ENCODE results near the gene SLC6A2. TPM values are rescaled to one million over a fixed set of nuclear protein-coding genes. Genes with fewer than 3 reads are reported as not detected.
"Not testable (repeated sequence)": the region's sequence is repeated elsewhere in the genome, so short reads cannot be mapped to it uniquely, and the experiment has no call there.

SLC6A2 gene
- total RNA-seq: not detected

DNA sequence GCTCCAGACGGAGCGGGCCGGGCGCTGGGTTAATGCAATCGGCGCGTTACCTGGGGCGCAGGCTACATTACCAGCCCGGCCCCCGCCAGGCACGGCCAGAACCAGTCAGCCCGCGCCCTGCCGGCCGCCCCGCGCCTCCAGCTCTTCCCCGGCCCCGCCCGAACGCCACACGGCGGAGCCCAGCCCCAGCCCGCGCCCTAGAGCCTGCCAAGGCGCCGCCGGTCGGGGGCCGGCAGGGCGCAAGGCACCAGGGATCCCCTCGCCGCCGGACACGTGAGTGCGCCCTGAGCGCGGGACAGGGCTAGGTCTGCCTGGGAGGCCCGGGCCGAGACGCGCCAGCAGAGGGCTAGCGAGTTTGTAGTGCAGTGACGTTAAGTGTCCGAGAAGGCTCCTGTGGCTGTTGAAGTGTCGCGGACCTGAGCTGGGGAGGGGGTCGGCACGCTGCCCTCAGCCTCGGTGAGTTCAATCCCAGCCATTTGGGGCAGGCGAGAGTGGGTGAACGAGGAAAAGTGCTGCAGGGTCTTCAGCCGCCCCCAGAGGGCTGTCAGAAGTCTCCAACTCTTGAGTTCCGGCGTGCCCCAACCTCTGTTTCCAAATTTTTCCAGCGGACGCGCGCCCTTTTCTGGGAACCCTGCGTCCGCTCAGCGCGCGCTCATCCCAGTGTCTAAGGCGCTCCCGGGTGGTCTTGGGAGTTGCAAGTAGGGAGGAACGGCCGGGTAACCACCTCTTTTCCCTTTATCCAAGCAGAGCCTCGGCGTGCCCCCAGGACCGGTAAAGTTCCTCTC lies at the start of gene SLC6A2:
SLC6A2 (plus strand) TSS at position 92 of the 785 bp plus-strand sequence. CDS start 707 bp downstream, outside the sequence.
- DNase-seq: no peak

DNA sequence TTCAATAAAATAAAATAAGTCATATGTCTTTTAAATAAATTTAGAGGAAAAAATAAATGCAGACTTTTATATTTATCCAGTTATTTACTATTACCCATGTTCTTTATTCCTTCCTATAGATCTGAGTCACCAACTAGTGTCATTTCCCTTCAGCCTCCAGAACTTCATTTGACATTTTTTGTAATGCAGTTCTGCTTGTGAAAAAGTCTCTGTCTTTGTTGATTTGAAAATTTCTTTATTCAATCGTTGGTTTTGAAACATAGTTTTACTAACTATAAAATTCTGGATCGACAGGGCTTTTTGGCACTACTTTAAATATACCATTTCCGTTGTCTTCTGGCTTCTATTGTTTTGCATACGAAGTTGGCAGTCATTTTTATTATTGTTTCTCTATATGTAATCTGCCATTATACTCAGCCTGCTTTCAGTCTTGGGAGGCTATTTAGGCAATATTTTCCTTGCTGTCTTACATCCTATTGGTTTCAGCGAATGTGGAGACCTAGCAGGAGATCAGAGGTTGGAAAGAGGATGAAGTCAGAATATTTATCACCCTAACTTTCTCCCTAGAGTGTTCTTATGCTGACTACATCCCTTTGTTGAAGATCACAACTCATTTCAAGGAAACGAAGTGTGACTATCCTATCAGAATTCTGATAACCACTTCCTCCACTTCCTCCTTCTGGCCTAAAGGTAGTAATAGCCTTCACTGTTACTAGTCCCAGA lies 42.0 kb upstream of the SLC6A2 start:
- no peak for DNase-seq

DNA sequence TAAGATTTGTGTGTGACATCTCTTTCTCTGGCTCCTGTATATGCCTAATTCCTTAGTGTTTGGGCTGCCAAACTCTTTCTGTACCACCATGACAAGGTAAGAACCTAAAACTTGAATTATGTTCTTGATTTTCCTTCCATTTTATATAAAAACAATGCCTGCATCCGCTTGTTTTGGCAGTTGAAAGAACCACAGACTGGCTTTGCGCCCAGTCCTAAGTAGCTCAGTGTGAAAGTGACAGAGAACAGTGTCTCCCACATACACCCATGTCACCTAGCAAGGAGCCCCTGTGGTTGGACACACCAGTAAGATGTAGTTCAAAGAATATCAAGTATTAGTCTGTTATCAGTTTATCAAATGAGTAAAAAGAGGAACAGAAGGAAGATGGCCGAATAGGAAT lies 40.7 kb upstream of the SLC6A2 start:
- no peak for DNase-seq

DNA sequence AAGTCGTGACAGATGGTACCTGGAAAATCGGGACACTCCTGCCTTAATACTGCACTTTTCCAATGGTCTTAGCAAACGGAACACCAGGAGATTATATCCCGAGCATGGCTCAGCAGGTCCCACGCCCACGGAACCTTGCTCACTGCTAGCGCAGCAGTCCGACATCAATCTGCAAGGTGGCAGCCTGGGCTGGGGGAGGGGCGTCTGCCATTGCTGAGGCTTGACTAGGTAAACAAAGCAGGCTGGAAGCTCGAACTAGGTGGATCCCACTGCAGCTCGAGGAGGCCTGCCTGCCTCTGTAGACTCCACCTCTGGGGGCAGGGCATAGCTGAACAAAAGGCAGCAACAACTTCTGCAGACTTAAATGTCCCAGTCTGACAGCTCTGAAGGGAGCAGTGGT lies 40.1 kb upstream of the SLC6A2 start:
- DNase-seq: not testable (repeated sequence)

DNA sequence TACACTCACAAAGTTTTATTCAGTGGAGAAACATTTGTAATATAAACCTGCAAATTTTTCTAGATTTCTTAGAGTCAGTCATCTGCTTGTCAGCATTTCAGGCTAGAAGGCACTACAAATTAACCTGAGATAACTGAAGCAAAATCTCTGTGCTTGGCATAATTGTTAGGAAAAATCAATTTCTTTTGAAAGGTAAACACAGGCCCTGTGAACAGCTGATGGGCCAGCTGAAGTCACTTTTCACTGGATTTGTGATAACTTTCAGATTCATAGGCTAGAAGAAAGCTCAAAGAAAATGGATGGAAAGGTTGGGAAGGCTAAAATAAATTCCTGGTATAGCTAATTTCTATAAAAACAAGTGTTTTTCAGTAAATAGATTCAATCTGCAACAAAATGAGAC lies 34.0 kb upstream of the SLC6A2 start:
- DNase-seq: no peak

GRCh38 chr16:55622272-55622671 lies 33.5 kb upstream of the SLC6A2 start:
- DNase-seq: no peak

GRCh38 chr16:55622930-55623561 lies 32.7 kb upstream of the SLC6A2 start:
- no peak for DNase-seq

DNA sequence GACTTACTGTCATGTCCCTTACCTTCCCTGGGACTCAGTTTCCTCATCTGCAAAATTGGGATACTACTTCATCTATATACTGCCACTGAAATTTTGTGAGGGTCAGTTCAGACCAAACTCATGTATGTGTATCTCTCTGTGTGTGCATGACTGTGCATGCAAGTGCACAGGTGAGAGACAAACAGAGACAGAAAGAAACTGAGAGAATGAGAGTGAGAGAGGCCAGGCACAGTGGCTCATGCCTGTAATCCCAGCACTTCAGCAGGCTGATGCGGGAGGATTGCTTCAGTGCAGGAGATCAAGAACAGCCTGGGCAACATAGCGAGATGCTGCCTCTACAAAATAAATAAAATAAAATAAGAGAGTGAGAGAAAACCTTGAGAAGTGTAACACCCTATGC lies 32.1 kb upstream of the SLC6A2 start:
- DNase-seq: no peak

- DNase-seq: no peak
Observed at GRCh38 chr16:55624696-55625095, 31.1 kb upstream of the SLC6A2 start.

DNA sequence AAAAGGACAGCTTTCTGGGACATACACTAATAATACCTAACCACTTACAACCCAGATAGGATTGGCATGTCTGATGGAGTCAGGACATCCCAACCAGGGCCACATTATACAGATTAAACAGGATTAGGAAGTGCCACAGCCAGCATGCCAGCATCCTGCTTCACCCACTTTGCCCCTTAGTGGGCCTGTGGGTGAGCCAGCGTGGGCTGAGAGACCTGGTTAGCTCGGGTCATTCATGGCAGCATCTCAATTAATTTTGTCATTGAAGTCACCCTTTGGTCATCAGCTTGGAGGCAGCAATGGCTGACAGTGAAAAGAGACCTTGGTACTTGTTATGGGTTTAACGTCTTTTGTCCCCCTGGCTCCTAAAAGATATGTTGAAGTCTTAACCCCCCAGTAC lies 29.9 kb upstream of the SLC6A2 start:
- DNase-seq: no peak

DNA sequence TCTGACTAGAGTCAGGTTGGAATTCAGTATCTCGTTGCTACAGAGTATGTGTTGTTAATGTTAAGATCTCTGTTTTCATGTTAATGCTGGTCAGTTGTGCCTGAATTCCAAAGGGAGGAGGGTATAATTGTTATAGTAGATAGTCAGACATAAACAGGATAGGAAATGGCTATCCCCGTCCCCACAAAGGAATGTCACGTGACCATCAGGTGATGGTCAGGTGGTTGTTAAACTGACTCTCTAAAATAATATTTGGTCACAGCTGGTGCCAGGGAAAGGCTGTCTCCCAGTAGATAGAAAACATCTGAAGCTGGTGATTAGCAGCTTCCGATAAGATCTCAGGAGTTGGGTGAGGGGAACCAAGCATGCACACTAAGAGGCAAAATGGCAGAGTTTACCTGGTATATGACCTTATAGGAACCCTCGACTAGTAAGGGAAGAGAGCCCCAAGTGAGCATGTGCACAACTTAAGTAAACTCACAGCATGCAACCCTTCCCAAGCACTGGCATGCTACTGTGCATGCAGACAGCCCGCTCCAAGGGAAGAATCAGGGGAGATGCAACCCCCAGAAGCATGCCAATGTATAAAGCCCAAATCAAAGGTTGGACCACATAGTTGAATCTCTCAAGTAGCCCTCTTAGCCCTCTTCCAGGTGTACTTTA lies 27.4 kb upstream of the SLC6A2 start:
- no peak for DNase-seq

DNA sequence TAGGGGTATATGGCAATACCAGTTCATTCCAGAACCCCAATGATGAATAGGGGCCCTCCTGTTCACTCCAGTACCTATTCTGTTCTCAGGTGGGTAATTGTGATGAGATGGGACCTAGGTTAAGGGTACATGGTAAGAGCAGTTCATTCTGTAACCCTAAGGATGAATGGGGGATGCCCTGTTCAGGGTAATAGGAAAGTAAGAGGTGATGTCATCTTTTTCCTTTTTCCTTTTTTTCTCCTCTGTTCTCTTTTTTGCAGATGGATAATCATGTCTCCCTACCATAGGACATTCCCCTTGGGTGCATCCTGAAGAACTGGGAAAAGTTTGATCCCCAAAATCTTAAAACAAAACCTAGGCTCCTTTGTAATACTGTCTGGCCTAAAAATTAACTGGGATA lies 25.0 kb upstream of the SLC6A2 start:
- no peak for DNase-seq

DNA sequence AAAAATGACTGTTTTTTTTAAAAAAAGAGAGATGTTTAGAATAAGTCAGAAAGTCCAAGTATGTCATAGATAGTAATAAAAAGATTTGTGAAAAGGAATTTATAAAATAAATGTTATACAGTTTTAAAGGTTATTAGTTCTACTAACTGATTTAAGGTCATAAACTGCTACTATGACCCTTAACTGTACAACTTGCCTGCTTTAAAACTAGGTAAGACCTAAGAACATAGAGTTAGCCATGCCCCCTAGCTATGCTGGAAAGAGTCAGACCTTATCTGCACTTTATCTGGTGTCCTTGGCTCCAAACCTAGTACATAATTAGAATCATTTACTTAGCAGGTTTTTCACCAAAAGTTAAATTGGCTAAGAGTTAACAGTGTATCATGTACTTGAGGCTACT lies 23.5 kb upstream of the SLC6A2 start:
- no peak for DNase-seq

DNA sequence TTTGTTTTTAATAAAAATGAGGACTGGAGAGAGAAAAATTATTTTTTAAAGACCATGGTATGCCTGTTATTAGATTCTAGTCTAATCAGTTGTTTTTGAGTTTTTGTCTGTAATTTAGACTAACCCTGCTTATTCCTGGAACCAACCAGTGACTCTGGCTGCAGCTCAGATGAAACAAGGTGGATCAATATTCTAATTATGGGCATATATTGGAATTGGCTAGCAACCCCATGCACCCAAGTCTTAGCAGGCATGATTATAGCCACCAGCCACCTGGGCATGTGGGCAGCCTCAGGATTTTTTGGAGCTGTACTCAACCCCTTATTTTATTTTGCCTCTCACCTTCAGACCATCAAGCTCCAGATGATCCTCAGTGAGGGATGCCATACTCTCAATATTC lies 21.6 kb upstream of the SLC6A2 start:
- no peak for DNase-seq

DNA sequence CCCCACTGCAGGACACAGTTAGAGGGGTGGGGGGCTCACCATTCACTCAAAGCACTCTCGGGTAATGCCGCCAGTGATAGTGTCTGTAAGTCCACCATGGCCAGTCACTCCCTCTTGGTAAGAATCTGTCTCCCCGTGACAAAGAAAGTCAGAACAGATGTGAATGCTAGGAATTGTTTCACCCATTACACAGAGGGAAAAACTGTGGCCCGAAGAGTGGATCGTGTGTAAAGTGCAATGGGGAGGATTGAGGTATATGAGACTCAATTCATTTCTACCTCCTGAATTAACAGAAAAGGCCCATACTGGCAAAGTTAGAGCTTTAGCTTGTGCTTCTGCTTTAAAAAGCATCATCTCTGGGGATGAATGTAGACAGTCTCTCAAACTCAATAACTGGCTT lies 17.5 kb upstream of the SLC6A2 start:
- no peak for DNase-seq

DNA sequence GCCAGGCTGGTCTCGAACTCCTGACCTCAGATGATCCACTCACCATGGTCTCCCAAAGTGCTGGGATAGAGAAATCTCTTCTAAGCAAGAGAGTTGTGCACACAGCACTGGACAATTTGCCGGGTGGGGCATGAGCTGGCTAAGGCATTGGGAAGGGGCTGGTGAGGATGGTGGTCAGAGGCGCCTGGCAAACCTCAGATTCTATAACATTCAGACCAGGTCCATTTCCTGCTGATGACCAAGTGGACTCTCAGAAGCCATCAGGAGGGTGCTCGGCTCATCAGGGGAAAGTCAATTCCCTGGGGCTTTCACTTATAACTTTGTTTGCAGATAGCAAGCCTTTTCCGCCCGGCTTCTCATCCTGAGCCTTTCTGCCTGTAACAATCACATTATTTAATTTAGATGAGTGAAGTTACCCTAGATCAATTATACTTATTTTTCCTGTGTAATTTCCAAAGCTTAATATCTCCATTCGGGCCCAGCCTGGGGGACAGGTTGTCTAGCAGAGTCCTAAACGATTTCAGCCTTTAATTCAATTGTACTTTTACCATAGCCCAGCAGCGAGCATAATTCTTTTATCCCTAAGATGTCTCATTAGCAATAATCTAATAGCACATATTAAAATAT lies 15.0 kb upstream of the SLC6A2 start:
- DNase-seq: no peak

GRCh38 chr16:55641430-55642056 lies 14.2 kb upstream of the SLC6A2 start:
- no peak for DNase-seq

DNA sequence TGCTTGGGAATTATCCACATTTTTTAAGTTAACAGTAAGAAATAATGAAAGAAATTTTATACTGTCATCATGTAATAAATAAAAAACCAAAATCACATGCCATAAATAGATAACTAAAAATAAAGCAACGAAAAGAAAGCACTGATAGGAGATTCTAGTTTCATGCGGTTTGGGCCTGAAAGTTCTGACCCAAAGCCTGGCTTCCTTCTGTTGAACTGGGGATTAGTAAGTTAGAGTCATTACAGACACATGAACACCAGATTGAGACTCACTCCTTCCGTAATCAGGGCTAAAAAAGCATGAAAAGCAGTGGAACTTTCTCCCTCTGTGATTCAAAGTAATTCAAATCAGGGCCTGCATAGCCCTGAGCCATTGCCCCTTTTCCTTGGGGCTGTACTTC lies 13.2 kb upstream of the SLC6A2 start:
- no peak for DNase-seq

DNA sequence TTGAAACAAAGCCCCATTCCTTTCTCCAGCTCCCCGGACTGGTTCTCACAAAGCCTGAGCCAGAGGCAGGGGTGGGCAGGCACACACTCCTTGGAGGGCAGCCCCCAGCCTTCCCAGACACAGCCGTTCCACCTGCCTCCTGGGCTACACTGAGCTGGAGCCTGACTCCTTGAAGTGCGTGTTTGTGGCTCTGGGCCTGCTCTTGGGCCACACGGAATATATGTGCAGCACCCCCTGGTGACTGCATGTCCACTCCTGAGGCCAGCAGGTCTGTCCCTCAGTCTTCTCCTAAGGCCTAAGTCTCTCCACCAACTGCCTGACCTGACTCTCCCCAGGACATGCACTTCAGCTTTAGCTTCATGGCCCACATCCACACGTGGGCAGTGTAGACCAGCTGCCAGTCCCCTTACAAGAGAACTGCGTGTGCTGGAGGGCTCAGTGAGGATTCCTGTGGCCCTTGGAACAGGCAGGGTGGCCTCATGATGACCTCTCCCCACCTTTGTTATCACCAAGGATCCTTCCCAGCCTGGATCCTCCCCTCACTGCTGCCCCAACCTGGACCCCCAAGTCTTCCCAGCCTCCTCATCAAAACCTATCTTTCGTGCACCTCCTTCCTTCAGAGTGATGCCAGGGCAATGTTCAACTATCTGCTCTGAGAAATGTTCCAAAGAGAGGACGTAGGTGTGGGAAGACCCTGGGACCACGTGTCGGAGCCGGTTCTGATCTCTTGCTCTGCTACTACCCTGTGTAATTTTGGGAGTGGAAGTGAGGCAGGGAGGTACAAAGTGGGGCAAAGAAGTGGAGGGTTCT lies 12.4 kb upstream of the SLC6A2 start:
- DNase-seq: no peak

DNA sequence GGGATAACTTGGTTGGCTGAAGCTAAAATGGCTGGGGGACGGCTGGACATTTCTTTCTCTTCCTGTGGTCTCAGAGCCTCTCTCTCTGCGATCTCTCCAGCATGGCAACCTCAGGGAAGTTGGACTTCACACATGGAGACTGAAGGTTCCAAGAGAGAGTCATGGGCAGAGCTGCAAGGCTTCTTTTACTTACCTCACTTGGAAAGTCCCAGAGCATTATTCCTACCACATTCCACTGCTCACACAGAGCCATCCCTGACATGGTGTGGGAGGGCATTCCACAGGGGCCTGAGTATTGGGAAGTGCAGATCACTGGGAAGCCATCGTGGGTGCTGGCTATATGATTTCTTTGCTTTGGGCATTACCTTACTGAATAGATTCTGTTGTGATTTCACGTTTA lies 9.8 kb upstream of the SLC6A2 start:
- DNase-seq: no peak

DNA sequence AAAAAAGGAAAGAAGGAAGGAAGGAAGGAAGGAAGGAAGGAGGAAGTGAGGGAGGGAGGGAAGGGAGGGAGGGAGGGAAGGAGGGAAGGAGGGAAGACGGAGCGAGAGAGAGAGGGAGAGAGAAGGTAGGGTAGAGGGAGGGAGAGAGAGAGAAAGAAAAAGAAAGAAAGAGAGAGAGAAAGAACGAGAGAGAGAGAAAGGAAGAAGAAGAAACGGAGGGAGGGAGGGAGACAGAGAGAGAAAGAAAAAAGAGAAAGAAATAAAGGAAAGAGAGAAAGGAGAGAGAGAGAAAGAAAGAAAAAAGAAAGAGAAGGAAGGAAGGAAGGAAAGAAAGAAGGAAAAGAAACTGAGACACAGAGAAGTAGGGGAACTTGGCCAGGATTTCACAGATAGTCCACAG lies 8.4 kb upstream of the SLC6A2 start:
- DNase-seq: no peak
